ENCODE results near the gene PNPLA5.

The PNPLA5 gene

GRCh38 chr22:43854786-43855271, 37.0 kb downstream of the PNPLA5 start:
- no peak overlapping the region for H3K4me3 ChIP-seq (ENCODE audit: low read depth, low read length)
- no peak for DNase-seq (ENCODE audit: low read depth)
- no peak for TF ChIP-seq CTCF (IDR thresholded peaks at IDR 0.05; ENCODE audit: low read depth, low read length, missing control alignments)

- no peak for DNase-seq (ENCODE audit: low read depth)
- H3K4me3 ChIP-seq (ENCODE audit: low read depth, low read length): no peak overlapping the region
- no peak for TF ChIP-seq CTCF (IDR thresholded peaks at IDR 0.05; ENCODE audit: low read depth, low read length, missing control alignments)
These were observed 37.6 kb downstream of the PNPLA5 start for GRCh38 chr22:43854121-43854785.

GRCh38 chr22:43853328-43853931, 38.4 kb downstream of the PNPLA5 start:
- TF ChIP-seq CTCF (IDR thresholded peaks at IDR 0.05; ENCODE audit: low read depth, low read length, missing control alignments): no peak
- DNase-seq (ENCODE audit: low read depth): no peak
- H3K4me3 ChIP-seq (ENCODE audit: low read depth, low read length): no peak overlapping the region

- DNase-seq (ENCODE audit: low read depth): no peak
- H3K4me3 ChIP-seq (ENCODE audit: low read depth, low read length): no peak overlapping the region
- no peak for TF ChIP-seq CTCF (IDR thresholded peaks at IDR 0.05; ENCODE audit: low read depth, low read length, missing control alignments)
These were observed 39.1 kb downstream of the PNPLA5 start for GRCh38 chr22:43852573-43853327.

- H3K4me3 ChIP-seq (ENCODE audit: low read depth, low read length): no peak overlapping the region
- TF ChIP-seq CTCF (IDR thresholded peaks at IDR 0.05; ENCODE audit: low read depth, low read length, missing control alignments): no peak
- no peak for DNase-seq (ENCODE audit: low read depth)
These were observed 39.9 kb downstream of the PNPLA5 start for GRCh38 chr22:43851979-43852307.

GRCh38 chr22:43851058-43851978, 40.5 kb downstream of the PNPLA5 start:
- H3K4me3 ChIP-seq (ENCODE audit: low read depth, low read length): no peak overlapping the region
- no peak for DNase-seq (ENCODE audit: low read depth)
- no peak for TF ChIP-seq CTCF (IDR thresholded peaks at IDR 0.05; ENCODE audit: low read depth, low read length, missing control alignments)
